Hematopoietic multipotent progenitor cell treated with erythropoietin and hydrocortisone succinate and interleukin-3 and kit ligand, for 4 days (in vitro differentiated cells): ENCODE results near the gene EIF3J.
A peak's percentile ranks its signal among the peaks of the same experiment; 100 is the strongest.

Experiments used
- DNase-seq: peaks from one replicate; pipeline ENCODE4 v3.0.0-alpha.2; 2015

EIF3J gene

DNA sequence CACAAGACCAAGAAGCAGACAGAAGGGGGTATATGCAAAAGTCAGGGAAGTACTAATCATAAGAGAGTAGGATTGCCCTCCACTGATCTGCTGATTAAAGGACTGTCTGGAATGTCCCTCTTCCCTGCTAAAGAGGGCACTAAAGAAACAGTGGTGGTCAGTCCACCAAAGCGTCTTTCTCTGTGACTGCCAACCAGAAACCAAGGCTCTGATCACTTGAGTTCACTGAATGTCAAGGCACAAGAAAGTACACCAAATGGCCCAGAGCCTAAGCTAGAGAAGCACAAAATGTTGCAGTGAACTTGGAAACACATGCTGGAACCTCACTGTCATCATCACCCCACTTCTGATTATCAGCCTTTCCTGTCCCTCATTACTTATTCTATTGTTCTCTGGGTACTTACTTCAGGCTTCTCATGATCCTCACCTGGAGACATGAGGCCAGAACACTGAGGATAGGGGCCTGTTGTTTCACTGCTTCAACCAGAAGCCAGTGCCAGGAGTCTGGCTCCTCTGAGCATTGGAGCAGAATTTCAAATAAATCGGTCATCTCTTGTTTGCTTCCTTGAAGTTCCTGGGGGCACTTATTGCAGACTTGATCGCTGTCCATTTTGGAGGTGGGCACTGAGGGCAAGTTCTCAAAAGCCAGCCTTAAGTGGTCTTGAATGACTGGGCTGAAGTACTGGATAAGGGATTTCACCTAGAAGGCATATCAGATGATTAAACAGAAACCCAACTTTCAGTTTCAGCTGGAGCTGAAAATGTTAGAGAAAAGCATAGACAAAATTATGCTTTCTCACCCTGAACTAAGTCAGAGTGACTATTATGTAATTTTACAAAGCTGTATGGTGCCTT, 58.9 kb downstream of the EIF3J start:
- DNase-seq = no peak

DNA sequence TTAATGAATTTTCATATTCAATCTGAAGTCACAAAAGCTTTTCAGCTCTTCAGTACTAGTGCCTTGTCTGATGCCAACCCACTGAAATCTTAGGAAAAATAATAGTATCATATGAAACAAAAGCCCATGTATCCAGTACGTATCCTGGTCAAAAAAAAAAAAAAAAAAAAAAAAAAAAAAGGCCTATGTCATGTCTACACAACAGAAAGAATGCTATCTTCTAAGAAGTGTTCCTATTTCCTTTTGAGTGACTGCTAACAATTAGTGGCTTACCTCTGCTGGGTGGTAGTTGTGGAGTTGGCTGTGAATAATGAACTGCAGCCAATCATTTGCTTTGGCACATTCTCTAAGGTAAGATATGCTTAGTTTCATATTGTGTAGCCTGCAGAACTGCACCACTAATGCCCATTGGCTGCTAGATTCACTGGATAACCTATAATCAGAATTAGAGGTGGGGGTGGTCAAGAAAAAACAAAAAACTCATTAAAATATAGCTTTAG, 59.6 kb downstream of the EIF3J start:
- DNase-seq = no peak

DNA sequence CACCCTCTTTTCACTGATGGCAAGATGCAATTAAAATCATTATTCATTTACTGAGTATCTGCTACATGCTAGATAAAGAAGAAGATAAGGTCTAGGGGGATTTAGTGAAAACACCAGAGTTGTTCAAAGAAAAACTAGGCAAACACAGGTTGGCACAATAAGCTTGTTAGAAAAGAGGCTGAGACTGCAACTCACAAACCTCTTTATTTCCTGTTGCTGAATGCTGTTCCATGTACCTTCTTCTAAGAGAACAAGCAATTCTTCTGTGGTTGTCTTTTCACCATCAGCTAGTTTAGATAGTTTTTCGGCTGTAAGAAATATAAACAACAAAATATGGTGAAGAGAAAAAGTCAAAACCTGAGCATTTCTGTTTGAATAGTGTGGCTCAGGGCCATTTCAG, 61.1 kb downstream of the EIF3J start:
- DNase-seq = no peak

DNA sequence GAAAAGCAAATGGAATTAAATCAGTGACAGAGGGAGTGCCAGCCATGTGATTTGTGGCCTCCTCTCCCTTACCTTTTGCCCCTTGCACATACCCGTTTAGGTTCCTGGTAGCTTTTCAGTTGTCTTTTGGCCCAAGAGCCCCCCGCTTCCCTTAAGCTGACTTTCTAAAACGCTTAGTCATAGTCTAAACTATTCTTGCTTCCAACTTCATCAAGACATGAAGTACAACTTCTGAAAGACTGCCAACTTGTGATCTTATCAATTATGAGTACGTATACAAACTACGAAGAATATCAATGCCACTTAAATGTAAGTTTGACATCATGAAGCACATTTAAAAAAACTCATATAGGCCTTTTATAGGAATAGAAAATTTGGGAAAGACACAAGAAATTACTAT, 61.9 kb downstream of the EIF3J start:
- DNase-seq = peak; percentile 85

DNA sequence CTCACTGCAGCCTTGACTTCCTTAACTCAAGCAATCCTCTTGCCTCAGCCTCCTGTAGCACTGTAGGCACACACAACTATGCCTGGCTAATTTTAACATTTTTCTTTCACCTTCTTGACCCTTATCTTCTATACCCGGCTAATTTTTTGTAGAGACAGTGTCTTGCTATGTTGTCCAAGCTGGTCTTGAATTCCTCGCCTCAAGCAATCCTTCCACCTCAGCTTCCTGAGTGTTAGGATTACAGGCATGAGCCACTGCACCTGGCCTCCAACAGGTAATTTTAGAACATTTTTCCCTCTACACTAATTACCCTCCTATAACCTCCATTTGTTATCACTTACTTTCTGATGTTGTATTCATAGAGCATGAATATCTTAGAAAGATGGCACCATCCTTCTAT, 66.2 kb downstream of the EIF3J start:
- DNase-seq = no peak

DNA sequence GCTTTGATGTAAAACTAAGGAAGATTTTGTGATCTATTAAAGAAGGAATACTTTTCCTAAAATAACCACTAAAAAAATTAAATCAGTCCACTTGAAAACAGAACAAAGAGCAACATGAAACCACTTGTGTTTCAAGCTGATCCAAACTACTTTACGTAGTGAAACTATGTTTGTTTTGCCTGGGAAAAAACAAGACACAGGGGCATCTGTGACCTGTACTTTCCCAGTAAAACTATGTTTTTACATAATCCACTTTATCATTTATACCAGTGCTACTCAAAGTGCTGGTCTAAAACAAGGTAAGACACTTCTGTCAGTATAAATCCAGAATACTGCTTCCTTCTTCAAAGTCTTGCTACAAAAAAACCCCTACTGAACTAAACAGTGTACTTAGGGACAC, 69.8 kb downstream of the EIF3J start:
- no peak for DNase-seq
